GM18519 (cell line): ENCODE results near the gene PADI1.

ENCODE experiments used
- ATAC-seq: cut with Tn5 transposase; IDR thresholded peaks from one replicate; pipeline ENCODE4 v1.9.1; 2021; ENCODE audit warnings: mild to moderate bottlenecking, moderate library complexity; ENCODE audit not compliant: unreplicated experiment, low FRiP score

PADI1 gene

DNA sequence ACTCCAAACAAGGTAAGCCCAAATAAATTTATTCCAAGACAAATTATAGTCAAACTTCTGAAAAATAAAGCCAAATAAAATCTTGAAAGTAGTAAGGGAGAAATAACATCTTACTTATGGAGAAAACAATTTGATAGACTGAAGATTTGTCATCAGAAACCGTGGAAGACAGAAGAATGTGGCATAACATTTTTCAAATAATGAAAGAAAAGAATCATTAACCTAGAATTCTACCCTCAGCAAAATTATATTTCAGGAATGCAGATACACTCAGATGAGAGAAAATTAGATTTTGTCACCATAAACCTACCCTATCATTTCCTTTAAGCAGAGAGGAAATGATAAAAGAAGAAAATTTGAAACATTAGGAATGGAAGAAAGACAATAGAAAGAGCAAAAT, 27.3 kb upstream of the PADI1 start:
- no peak for ATAC-seq

DNA sequence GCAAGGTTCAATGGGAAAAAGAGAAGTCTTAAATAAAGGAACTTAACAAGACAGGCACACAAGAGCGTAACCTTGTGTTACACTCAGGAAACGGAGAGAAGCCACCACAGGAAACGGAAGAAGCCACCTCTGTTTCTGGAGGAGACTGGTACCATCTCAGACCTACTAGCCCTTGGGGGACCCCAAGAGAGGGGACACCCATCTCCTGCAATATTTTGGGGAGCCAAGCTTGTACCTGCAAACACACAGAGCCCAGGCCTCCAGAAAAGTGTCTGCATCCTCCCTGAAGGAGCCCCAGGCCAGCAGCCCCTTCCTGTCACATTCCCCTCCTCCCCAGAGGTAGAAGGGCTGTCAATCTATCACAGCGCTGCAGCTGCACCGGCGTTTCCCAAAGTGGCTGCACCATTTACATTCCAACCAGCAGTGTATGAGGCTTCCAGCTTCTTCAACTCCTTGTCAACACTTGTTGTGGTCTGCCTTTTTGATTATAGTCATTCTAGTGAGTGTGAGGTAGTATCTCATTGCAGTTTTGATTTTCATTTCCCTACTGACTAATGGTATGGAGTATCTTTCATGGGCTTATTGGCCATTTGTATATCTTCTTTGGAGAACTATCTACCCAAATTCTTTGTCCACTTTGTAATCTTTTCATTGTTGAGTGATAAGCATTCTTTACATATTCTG, 23.0 kb upstream of the PADI1 start:
- ATAC-seq = no peak

GRCh38 chr1:17183388-17184160, 21.4 kb upstream of the PADI1 start:
- ATAC-seq = no peak

- ATAC-seq = no peak
Observed at GRCh38 chr1:17184161-17184665, 20.7 kb upstream of the PADI1 start.

DNA sequence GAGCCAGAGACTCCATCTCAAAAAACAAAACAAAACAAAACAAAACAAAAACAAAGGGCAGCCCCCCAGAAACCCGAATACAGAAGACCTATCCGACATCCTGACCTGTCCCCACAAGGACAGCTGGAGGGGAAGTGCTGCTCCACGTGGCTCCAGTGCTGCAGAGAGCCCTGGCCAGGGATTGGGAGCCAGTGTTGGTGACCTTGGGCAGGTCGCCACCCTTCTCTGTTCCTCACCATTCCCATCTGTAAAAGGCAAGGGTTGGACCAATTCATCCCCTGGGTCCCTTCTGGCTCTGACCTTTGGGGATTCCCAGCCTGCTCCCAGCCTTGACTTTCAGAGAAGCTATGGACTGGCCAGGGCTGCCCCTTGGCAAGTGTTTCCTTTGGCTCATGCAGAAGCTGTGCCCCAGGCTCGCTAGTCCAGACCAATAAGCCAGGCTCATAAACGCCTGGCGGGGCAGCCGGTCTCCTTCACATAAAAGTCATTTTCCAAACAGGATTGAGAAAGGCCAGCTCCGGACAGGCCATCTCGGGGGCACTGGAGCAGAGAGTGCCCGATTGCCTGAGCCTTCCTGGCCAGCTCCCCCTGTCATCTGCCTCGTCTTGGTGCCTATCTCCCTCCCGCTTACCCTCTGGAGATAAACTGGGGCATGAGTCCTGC, 20.0 kb upstream of the PADI1 start:
- no peak for ATAC-seq

DNA sequence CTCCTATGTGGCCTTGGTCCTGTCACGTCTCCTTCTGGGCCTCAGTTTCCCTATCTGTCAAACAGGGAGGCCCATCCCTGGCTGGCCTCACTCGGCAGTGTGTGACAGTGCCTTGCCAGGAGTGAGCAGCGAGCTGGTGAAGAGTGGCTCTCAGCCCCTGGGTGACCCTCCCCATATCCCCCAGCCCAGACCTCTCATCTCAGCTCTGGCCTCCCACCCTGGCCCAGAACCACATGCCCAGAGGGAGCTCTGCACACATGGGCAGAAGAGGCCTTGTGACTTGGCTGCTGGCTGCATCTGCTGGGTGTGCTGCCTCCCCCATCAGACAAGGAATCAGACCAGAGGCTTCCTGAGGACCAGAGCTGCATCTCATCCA, 19.5 kb upstream of the PADI1 start:
- no peak for ATAC-seq

DNA sequence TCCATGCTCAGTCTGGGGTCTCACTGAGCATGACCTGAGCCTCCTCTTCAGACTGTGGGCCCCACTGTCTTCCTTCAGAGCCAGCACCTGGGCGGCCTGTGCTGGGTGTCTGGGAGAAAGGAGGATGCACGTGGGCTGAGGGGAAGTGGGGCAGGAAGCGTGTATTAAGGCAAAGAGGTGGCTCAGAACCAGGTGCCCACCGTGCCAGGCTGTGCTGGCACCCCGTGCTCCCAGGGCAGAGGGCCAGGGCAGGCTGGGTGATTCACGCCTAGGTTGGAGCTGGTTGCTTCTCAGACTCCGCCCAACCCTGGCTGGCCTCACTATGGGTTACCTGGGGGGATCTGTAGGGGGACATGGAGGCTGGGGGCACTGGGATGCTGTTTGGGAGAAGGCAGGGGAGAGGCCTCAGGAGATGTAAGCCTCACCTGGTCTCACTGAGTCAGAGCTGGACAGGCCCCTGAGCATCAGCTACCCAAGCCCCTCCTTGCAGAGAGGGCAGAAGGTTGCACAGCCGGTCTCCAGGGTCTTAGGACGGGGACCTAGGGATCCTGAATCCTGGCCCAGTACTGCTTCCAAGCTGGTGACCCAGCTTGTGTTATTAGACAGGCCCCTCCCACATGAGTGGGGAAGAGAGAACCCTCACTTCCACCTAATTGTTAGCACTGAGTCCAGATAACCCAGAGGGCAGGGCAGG, 18.6 kb upstream of the PADI1 start:
- ATAC-seq = no peak

DNA sequence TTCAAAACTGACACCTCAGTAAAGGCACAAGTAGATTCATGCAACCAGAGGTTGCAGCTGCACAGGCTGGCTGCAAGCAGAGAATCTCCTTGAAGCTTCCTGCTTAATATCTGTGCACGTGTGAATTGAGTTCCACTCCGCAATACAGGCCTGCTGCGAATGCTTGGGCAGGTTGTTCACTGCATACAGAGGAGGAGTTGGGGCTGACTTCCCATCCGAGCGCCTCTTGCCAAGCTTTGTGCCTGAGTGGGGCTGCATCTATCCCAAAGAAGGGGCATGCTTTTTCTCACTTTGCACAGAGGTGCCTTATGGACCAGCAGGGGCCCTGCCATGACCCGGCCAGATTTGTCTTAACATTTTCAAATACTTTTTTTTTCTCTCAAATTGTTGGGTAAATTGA, 17.9 kb upstream of the PADI1 start:
- no peak for ATAC-seq

GRCh38 chr1:17188217-17188616, 16.7 kb upstream of the PADI1 start:
- ATAC-seq = no peak

GRCh38 chr1:17188889-17189631, 15.9 kb upstream of the PADI1 start:
- ATAC-seq = no peak

DNA sequence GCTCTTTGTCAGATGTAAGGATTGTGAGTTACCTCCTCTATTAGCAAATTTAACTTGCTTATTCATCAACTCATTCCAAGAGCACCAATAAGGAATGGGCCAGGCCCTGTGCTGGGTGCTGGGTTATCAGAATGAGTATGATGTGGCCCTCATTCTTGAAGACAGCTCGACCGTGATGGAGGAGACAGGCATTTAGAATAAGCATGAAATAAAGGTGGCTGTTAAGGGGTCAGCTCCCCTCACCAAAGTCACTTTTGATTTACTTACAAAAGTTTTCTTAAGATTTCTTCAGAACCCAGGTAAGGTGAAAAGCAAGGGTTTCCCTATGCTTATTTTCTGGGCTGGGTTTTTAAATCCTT, 15.3 kb upstream of the PADI1 start:
- ATAC-seq = no peak

DNA sequence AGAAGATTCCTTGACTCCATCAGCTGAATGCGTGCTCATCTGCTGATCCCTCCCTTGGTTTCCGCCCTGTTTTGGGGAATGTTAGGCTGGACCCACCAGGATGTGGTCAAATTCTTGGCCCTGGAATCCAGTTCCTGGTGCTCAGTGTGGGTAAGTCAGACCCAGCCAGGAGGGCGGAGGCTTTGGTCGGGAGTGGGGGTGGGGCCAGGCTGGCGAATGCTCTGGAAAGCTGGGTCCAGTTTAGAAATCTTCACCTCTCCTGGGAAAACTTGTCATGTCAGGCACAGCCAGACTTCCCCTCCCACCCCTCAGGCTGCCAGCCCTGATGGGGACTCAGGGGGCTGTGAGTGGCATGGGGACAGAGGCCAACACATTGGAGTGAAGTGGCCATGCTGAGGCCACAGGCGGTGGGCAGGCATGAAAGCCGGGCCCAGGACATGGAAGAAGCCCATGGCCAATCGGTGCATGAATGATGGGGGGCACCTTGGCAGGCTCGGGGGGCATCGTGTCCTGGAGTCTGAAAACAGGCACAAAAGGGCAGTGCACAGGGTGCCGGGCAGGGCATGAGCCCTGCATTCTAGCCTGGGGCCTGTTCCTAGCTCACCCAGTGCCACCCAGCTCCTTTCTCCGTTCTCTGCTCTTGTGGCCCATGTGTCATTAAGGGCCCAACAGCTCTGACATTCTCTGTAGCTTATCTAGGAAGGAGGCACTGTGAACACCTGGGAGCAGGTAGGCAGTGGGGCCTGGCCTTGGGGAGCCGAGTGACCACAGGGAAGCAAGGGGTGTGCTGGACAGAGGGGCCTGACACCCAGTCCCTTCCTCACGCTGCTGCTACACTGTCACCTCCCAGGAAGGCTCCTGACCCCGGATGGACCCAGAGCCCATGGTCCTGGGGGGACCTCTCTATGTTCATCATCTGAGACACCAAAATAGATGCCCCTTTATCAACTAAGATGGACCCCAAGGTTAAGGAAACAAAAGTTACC, 14.6 kb upstream of the PADI1 start:
- no peak for ATAC-seq

DNA sequence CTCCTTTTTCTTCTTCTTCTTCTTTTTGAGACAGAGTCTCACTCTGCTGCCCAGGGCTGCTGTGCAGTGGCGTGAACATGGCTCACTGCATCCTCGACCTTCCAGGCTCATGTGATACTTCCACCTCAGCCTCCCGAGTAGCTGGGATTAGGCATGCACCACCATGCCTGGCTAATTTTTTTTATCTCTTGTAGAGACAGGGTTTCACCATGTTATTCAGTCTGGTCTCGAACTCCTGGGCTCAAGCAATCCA, 13.0 kb upstream of the PADI1 start:
- ATAC-seq = no peak

- no peak for ATAC-seq
Observed at GRCh38 chr1:17192394-17193221, 12.3 kb upstream of the PADI1 start.

DNA sequence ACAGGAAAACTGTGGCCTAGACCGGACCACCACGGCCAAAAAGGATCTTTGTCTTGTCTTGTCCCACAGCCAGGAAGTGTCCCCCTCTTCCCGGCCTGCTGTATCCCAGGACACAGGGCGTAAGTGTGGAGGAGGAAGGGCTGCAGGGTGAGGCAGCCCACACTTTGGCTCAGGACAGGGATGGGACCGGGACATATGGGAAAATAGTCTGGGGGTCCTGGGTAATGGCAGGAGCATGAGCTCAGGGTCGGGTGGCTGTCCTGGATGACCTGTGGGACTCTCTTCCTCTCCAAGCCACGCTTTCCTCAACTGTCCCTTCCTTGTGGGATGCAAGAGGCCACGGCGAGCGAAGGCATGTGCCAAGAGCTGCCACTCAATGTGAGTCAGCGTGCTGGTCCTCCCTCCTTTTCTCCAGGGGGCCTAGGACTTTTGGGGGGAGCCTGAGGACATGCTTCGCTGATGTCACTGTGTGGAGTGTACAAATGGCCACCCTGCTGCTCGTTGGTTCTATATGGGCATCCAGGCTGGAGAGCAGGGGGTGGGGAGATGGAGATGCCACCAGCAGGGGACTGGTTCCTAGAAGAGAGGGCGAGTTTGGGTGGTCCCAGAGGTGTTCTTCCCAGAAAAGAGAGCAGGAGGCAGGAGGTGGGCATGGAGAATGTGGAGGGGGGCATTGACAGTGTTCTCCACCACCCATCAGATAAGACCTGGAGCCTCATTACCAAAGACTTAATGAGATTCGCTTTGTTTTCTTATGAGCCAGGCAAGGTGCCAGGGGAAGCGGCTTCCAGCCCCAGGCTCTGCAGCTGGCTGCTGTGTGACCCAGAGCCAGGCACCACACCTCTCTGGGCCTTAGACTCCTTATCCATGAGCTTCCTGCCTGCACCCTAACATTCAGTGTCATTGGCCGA, 11.5 kb upstream of the PADI1 start:
- no peak for ATAC-seq

- no peak for ATAC-seq
Observed at GRCh38 chr1:17194133-17194475, 10.8 kb upstream of the PADI1 start.

GRCh38 chr1:17194615-17195528, 10.1 kb upstream of the PADI1 start:
- ATAC-seq = no peak
